Stimulated activated CD4-positive, alpha-beta T cell treated with anti-CD3 and anti-CD28 coated beads, Interleukin-12 subunit alpha, Interleukin-12 subunit beta, amount 100 ng/mL, for 48 hours (primary cell): ENCODE measurements around the gene STRN.
A peak's percentile ranks its signal among the peaks of the same experiment; 100 is the strongest.
"Not testable (repeated sequence)": the region's sequence is repeated elsewhere in the genome, so short reads cannot be mapped to it uniquely, and the experiment has no call there.

Experiments used
- DNase-seq, 3 donors: peaks; one replicate each; pipeline ENCODE4 v3.0.0-alpha.2; 2020; ENCODE audit warnings: low read depth in 2 of 3, low spot score in 1 of 3

The STRN gene

DNA sequence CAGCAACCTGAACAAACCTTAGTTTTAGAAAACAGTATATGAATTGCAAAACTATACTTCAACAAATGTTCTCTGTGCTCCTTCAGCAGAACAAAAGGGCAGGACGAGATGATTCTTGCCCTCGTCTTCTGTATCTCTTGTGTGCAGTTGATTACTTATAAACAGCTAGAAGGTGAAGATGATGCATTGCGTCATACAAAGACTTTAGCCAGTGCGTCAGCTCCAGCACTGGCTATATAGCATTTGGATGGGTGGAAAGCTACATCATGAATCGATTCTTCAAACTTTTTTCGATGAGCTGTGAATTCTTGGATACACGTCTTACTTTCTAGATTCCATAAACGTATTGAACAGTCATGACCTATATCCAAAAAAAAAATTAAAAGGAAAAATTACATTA is 117.1 kb downstream of the STRN start:
- DNase-seq: no peak

DNA sequence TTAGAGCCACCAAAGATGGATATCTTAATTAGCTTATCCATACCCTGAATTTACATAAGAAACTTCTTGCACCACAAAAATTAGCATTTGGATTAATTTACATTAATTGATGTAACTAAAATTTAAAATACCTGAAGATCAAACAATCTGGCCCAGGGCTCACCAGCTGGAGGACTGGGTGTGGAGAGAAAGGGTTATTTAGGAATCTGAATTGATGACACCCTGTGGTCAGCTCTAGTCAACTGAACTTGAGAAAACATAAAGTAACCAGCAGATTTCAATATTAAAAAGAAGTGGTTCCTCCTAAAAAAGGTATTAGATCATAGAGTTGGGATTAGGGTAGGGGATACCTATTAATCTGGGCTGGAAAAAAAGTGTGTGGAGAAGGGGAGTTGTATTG is 122.5 kb downstream of the STRN start:
- DNase-seq: no peak

DNA sequence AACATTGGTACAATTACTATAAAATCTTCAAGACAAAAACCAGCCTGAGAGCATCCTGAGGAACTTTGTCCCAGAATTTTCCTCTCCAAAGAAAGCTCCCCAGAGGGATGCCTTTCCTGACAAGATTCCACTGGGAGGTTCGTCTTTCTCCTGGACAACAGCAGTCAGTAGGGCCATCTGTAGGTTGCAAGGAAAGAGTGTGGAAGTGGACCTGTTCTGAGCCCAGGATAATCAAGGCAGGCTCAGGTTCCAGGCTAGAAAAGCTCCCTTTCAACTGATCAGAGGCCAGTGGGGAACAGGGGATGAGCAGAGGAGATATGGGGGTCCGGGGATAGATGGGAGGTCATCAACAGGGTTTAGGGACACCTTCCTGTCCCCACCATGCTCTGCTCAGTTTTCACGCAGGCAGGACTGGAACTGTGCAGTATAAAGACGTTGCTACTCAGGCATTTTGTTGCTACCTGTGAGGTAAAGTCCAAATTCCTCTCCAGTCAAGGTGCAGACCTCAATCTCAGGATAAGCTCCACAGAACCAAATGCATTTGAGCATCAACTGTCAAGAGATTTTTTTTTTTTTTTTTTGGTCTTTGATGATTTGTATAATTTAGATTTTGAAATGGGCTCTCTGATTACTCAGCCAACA is 126.2 kb downstream of the STRN start:
- DNase-seq: no peak

DNA sequence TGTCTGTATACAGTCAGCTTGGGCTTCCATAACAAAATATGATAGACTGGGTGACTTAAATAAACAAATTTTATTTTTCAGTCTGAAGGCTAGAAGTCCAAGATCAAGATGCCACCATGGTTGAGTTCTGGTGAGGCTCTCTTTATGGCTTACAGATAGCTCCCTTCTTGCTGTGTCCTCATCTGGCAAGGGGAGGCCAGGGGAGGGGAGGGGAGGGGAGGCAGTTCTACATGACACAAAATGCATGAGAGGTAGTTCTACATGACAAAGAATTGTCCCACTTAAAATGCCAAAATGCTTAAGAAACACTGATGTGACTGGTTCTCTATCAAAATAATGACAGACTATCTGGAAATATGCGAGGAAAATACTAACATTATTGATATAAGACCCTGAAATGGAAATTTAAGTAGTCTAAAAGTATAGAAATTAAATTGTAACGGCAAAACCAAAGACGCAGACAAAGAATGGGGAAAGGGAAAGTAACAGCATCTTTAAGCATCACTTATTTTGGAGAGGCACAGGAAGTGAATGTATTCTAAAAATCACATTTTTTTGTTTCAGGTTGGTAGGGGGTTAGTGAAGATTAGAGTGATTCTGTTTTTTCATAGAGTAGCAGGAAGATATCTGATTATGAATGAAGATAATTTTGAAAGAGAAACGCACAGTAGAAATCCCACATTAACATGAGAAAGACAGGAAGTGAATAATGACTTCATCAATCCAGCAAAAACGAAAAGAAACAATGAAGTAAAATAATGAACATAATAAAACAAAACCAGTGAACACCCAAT is 131.4 kb downstream of the STRN start:
- DNase-seq: no peak

DNA sequence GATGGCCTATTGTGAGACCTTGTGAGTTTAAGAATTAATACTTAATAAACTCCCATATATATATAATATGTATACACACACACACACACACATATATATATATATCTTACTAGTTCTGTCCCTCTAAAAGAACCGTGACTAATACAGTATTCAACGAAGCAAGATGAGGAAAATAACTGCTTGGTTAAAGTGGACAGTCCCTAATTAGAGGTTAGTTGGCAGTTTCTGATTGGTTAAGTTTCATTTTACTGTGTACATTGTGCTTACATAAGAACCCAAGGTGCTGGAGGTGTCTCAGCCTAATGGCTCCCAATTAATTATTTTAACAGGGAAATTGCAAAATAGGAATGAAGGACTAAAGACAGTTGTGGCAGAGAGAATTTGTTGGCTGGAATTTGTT is 132.1 kb downstream of the STRN start:
- no peak for DNase-seq

DNA sequence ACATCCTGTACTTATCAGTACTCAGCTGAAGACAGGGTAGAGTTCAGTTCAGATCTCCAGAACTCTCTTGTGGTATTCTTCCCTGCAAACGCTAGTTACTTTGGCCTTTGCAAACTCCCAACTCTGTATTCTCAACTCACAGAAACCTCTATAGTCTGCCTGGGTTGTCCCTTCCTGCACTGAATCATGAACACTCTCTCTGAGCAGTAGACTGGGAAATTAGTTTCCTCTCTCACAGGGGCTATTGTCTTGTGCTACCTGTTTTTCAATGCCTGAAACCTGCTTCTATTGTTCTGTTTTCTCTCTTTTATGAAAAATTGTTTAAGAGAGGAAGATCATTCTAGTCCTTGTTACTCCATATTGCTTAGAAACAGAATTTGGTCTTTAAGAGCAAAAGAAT is 135.2 kb downstream of the STRN start:
- DNase-seq: no peak

DNA sequence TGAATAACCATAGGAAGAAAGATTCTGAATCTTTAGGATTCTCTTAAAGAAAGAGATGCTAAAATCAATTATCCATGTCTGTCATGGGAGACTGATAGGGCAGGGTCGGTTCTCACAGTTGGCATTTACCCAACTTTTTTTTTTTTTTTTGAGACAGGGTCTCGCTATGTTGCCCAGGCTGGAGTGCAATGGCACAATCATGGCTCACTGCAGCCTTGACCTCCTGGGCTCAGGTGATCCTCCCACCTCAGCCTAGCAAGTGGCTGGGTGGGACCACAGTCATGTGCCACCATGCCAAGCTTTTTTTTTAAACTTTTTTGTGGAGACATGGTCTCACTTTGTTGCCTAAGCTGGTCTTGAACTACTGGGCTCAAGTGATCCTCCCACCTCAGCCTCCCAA is 141.7 kb downstream of the STRN start:
- not testable (repeated sequence) for DNase-seq

DNA sequence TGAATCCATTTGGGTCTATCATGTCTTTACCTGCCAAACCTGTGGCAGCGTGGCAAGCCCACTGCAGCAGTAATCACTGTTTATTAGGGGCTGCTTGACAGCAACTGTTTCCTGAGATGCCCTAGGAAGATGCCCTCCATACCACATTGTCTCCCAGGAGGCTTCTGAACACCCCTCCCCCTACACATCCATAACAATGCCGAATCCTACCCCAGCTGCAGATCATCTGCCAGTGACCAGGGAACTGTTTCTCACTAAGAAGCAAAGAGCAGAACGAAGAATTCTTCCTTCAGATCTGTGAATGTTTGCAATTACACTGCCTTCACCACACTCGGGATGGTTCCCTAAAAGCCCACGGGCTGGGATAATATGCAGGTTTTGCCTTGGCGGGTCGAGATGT is 142.1 kb downstream of the STRN start:
- DNase-seq: no peak

DNA sequence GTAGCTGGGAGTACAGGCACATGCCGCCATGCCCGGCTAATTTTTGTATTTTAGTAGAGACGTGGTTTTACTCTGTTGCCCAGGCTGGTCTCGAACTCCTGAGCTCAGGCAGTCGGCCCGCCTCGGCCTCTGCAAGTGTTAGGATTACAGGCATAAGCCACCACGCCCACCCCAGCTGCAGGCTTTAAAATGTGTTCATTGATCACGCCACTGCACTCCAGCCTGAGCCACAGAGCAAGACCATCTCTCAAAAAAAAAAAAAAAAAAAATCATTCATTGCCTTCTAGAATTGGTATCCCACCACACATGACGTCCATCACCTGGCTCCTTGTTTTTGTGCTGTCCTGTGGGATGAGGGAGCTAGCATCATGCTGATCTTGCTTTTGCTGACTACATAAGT is 142.5 kb downstream of the STRN start:
- DNase-seq: no peak

DNA sequence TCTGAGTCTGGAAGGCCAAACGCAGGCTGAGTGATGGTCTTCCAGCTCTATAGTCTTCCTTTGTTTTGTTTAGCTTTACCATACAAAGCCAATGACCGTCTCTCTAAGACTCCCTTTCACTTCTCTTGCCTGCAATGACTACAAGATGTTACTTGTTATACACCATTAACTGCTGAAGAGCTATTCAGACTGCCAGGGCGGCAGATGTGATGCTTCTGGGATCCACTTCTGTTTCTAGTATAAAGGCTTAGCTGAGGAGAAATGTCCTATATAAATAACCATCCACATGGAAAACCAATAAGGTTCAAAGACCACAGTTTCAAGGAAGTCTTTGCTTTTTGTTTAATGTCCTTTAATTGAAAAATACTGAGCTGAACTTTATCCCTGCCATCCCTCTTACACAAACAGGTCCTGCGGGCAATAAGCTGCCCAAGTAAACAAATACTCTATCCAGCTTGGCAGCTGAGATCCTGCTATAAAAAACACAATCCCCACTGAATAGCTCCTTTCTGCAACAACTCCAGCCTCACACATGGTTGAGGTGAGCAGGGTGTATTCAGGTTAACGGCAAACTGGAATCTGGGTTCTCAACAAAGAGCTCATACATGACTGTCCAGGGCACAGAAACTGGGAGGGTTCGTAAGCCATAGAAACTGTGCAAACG is 145.3 kb downstream of the STRN start:
- no peak for DNase-seq

DNA sequence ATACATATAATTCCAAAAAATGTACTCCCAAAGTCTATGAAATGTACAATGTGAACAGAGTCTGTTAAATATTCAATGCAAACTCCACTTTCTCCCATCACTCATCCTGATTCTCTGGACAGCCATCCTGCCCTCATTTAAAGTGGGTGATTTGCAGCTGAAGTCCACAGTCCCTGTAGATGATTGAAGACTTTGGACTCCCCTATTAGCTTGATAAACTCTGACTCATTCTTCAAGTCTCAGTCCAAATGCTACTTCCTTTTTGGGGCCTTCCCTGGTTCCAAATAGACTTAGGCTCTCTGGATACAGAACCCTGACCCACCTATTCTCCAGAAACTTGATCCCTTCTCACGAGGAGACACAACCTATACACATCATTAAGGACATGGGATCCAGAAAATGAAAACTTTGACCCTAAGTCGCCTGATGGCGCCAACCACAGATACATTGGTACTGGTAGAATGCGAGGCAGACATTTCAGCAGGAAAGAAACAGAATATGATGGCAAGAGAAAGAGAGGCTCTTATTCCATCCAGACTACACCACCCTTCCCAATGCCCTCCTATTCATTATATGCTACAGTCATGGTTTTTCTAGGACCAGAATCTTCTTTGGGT is 147.1 kb downstream of the STRN start:
- DNase-seq: no peak

DNA sequence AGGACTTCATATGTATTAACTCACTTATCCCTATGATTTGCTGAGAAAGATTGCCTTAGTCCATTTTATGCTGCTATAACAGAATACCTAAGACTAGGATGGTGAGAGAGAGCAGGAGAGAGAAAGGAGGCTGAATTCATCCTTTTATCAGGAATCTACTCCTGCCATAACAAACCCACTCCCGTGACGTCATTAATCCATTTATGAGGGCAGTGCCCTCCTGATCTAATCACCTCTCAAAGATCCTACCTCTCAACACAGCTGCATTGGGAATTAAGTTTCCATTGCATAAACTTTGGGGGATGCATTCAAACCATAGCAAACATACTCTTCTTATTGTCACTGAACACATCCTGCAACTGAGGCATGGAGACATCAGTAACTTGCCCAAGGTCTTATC is 147.8 kb downstream of the STRN start:
- no peak for DNase-seq

DNA sequence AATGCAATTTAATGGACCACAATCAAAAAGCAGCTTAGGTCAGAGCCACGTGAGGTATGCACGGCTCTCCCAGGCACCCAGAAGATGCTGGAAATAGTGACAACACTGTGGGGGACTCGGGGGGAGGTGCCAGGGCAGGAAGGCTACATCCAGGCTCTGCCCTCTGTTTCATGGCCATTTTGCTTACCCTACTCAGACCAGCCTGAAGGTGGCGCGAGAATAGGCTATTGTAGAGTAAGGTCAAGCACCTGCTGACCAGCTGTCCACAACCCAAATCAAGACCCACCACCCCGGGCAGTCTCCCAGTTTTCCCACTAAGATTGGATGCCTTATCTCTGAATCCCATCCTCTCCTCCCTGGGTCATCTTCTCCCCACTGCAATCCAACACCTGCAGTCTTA is 154.1 kb downstream of the STRN start:
- no peak for DNase-seq

DNA sequence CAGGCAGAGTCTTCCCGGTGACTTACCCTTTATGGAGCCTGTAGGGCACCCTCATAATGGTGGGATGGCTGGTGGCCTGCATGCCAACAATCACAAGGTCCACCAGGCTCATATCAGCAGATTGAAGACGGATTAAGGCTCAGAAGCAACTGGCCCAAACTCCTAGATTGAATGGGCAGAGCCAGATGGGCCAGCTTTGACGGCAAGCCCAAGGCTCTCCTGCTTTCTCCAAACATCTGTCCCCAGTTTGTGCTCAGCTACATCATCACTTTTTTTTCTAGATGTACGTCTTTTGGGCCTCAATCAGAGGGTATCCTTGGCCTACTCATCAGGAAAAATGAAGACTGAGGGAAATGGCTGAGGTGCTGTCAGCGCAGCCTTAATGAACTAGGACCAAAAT is 155.3 kb downstream of the STRN start:
- no peak for DNase-seq

DNA sequence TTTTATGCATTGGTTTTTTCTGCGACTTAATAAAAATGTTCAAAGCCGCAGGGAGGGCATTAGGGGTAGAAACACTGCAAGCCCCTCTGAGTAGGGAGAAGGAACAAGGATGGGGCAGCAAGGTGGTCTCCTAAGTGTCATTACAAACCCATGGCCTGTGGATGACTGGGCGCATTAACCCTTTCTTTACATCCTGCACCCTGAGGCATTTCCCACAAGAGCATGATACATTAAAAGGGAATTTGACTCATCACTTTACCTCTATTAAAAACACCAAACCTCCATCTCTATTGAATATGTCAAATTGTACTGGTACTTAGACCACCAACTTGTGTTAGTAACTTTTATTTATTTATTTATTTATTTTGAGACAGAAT is 157.3 kb downstream of the STRN start:
- DNase-seq: no peak

DNA sequence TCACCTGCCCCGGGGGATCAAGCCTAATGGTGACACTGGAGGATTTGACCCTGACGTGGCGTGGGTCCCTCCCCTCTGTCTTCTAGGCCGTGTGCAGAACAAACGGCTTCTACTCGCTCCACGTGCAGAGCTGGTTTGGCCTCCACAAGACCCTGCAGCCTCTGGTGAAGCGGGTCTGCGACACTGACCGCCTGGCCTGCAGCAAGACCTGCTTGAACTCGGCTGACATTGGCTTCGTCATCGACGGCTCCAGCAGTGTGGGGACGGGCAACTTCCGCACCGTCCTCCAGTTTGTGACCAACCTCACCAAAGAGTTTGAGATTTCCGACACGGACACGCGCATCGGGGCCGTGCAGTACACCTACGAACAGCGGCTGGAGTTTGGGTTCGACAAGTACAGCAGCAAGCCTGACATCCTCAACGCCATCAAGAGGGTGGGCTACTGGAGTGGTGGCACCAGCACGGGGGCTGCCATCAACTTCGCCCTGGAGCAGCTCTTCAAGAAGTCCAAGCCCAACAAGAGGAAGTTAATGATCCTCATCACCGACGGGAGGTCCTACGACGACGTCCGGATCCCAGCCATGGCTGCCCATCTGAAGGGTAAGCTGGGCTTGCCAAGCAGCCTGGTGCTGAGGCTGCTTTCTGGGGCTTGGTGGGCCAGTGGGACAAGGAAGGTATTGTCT is 157.8 kb downstream of the STRN start:
- no peak for DNase-seq

DNA sequence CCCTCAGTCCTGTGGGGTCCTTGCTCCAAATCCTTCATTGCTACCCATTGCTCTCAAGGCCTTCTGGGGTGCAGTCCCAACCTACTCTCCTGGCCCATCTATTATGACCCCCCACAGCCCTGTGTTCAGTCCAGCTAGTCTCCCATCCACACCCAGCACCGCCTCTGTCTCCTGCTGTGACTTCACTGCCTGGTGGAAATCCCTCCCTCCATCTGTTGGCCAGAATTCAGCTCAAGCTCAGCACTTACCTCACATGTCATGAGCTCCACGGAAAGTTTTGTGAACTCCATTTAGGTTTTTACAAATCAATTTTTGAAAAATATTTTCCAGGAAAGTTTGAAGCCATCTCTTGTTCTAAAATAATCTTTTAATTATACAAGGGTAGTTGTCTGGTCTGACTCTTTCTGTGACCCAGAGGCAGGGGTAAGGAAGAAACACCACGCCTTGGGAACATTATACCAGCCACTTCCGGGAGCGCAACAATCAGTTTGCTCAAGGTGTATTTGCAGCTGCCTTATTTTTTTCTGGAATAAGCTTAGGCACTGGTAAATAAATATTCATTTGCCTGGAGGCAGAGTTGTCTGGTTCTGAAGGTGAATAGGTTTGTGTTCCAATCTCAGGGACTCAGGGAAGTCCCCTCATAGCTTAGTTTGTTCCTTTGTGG is 159.0 kb downstream of the STRN start:
- DNase-seq: no peak

DNA sequence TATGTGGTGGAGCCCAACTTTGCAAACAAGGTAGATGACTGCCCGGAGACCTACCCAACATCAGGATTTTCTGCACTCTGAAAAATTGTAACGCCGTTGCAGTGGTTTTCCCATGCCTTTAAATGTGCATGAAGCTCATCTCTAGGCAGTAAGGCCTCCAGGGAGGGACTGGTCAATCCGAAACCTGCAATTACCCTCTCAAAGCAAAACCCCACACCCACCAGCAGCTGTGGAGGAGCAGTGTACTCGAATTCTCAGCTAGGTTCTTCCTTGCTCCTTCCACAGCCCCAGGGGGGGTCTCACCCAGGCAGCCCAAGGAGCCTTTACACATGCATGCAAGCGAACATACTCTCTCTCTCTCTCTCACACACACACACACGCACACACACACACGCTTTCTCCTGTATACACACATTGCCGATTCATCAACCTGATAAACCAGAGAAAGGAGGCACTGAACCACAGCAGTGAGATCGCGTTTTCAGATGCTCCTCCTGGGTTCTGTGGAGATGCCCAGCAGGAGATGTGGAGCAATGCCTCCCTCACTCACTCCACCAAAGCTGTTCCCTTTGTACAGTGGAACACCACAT is 160.6 kb downstream of the STRN start:
- DNase-seq: no peak

DNA sequence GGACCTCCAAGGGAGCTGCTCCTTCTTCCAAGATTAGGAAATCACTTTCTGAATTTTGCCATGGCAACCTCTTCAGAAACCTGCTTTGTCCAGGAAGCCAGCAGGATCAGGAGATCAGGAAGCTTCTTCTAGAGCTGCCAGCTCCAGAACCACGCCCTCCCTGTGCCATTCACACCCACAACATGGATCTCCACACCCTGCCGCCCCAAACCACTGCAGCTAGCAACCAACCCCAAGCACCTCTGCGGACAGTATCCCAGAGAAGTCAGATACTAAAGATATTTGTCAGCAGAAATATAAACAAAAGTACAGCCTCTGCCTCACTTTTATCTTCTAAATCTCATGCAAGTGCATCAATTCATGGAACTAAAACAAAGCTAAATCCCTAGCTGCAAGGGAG is 163.4 kb downstream of the STRN start:
- no peak for DNase-seq

DNA sequence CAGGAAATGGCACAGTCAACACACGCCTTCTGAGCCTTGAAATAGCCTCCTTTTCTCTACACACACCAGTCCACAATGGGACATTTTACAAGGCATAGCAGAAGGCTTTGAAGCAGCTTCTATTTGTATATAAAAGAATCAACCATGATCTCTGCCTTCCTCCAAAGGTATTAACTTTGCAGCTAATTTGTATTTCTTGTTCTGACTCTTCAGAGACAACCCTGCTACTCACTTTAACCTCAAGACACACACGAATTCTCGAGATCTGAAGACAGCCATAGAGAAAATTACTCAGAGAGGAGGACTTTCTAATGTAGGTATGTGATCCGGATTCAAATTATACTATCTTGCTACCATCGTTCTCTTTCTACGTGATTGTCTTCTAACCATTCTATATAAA is 165.2 kb downstream of the STRN start:
- no peak for DNase-seq

DNA sequence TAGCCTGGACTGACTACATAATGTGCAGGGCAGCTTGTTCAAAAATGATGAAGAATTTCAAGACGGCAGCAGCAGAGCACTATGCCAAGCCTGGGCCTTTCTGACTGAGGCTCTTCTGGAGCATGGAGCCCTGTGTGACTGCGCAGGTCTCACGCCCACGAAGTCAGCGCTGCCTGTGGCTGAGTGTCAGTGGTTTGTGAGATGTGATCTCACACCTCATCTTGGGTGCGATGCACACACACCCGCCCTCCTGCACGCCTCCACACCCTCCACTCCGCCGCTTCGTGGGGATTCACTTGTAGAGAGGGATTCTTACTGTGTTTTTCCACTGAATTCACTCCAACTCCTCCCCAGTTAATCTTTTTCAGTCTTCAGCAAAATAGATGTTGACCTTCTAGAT is 166.0 kb downstream of the STRN start:
- DNase-seq: peak; percentile 51 to 56 (median 53)
